Effector CD8-positive, alpha-beta T cell (primary cell): ENCODE data around the gene CFAP99.
"Not testable (repeated sequence)": the region's sequence is repeated elsewhere in the genome, so short reads cannot be mapped to it uniquely, and the experiment has no call there.

Source experiments
- DNase-seq: peaks from one replicate; lab custom pipeline; 2025; lab: John Stamatoyannopoulos, UW

The CFAP99 gene

GRCh38 chr4:2446656-2447564 lies 28.2 kb downstream of the CFAP99 start:
- DNase-seq, result no peak

DNA sequence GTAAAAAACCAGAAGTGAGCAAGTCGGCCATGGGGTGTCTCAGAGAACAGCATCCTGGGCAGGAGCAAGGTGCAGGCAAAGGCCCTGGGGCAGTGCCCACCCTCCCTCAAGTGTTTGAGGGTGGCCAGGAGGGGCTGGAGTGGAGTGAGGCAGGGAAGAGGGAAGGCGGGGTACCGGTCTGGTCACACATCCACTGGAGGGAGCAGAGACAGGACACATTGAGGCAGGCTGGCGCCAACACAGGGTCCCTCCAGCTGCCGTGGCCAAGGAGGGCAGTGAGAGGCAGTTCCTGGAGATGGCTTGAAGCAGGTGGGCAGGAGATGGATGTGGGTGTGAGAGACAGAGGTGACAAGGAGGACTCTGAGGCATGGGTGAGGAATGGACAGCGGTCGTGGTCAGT lies 29.8 kb downstream of the CFAP99 start:
- DNase-seq, result no peak

DNA sequence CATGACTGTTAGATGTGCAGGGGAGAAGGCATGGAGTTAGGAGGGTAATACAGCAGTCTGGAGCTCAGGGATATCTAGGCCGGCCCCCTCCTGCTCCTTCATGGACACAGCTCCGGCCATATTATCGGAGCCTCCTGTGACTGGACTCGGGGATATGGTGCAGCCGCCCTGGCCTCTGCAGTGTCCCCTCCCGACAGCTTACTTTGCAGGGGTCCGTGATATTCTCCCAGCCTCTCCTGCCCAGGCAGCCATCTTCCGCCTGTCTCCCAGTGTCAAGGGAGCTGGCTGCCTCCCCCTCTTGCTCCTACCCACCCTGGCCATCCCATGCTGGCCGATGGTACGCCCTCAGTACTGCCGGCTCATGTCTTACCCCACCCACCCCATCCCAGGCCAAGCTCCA lies 30.3 kb downstream of the CFAP99 start:
- no peak for DNase-seq

GRCh38 chr4:2449511-2450392 lies 31.0 kb downstream of the CFAP99 start:
- DNase-seq, result no peak

- DNase-seq, result no peak
These were observed 31.8 kb downstream of the CFAP99 start for GRCh38 chr4:2450394-2451035.

- no peak for DNase-seq
These were observed 32.3 kb downstream of the CFAP99 start for GRCh38 chr4:2451036-2451520.

- no peak for DNase-seq
These were observed 33.3 kb downstream of the CFAP99 start for GRCh38 chr4:2451821-2452785.

DNA sequence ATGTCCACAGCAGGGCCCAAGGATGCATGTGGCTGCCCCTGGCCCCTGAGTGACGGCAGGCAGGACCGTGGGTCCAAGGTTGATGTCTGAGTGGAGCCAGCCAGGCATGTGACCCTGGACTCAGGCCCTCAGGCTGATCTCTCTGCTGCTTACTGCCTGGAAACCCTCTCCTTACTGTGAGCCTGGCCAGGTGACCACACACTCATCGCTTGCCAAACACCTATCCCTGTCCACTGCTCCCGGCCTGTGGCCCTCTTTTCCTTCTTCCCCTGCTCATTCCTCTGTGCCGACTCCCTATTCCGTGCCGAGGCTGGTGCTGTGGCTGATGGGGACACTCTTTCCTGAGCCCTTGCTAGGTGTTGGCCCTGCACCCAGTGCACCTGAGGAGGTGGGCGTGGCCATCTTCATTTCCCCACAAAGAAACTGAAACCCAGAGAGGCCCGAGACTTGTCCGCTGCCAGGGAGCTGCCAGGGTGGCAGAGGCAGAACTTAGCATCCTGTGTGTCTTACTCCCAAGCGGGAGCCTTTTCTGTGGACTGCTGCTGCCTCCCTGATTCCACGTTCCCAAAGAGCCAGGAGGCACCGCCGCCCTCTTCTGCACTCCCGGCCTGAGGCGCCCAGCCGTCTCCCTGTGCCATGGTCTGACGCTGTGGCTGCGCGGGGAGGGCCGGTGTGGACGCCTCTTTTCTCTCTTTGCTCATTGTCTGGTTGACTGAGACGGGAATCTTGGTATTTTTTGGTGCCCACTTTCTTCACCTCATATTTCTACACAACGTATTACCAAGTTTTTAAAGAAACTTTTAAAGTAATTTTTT lies 38.9 kb downstream of the CFAP99 start:
- DNase-seq, result no peak

DNA sequence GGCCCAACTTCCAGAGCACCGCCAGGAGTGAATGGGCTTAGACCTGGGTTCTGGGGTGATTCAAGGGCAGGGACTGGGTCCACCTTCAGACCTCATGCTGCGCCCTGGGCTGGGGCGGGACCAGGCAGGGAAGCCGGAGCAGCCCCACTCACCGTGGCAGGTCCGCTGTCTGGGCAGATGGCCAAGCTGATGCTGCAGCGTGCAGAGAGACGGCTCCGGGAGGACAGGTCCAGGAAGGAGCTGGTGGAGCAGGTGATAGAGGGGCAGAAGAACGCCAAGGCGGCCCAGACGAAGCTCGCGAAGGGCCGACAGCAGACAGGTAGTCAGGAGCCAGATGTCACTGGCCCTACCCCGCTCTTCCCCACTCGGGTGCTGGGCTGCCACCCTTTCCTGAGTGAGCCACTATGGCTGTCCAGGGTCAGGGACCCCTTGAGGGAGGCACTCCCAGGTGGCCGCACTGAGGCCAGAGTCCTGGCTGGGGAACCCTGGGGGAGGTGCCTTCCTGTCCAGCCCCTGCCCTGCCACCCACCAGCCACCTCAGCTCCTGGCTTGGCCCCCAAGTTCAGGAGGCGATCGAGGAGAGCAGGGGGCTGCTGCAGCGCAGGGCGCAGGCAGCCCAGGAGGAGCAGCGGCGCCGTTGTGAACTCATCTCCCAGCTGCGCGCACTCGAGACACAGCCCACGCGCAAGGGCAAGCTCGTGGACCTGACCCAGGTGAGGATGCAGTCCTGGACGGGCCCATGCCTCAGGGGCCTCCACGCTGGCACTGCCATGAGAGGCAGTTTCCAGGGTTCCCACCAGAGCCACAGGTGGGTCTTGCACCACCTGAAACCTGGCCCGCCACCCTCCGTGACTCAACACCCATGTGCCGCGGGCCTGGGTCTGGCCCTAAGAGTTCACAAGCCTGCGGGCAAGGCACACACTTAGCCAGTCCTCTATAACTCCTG lies 40.1 kb downstream of the CFAP99 start:
- DNase-seq, result no peak

DNA sequence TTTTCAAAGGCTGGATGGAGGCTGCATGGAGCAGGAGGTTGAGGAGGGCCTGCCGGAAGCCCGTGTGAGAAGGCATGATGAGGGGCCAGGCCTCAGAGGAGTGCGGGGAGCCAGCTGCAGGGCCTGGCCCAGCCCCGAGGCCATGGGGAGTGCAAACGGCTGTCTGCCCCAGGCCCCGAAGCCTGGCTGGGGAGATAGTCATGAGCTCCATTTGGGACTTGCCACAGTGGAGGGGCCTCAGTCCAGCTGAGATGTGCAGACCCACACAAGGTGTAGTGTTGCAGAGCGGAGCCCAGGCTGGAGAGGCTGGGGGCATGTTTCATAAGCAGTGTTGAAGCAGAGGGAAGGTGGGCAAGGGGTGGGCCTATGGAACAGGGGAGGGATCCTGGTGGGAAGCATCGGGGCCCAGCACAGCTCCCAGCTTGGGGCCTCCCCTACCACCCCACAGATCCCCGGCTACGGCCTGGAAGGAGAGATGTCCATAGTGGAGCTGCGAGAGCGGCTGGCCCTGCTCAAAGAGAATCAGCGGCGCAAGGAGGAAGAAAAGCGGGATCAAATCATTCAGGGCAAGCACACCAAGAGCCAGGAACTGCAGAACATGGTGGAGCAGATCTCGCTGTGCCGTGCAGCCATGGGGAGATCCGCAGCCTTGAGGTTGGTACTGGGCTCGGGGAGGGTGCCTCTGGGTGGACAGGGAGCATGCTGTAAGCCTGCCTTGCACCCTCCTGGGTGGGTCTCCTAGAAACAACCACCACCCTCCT lies 41.0 kb downstream of the CFAP99 start:
- no peak for DNase-seq

DNA sequence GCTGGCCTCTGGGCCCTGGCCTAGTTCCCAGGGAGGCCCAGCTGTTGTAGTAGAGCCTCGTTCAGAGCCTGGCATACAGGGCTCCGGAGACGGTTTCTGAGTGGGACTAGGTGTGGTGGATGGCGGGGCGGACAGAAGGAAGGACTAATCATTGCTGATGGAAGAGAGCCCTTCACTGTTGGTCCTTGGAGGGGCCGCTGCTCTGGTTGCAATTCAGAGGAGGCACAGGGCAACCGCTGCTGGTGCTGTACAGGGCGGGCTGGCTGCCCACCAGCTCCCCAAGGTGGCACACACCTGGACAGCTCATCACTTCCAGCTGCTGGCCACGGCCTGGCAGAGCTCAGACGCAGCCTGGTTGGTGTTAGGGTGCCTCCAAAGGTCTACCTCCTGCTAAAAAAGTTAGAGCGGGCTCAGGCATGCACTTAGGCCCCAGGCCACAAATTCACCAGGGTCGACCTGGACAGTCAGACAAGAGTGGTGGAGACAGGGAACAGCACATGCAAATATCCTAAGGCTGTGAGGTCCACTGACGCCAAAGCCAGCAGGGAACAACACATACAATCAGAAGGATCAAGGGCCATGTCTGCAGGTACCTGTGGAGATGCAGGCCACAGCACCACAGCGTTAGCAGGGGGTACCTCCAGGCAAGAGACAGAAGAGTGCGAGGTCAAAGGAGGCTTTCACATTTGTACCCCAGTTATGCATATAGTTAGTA lies 42.6 kb downstream of the CFAP99 start:
- no peak for DNase-seq

- DNase-seq, result peak; percentile 22
These were observed 43.6 kb downstream of the CFAP99 start for GRCh38 chr4:2462218-2462991.

- DNase-seq, result no peak
These were observed 44.4 kb downstream of the CFAP99 start for GRCh38 chr4:2462992-2463762.

DNA sequence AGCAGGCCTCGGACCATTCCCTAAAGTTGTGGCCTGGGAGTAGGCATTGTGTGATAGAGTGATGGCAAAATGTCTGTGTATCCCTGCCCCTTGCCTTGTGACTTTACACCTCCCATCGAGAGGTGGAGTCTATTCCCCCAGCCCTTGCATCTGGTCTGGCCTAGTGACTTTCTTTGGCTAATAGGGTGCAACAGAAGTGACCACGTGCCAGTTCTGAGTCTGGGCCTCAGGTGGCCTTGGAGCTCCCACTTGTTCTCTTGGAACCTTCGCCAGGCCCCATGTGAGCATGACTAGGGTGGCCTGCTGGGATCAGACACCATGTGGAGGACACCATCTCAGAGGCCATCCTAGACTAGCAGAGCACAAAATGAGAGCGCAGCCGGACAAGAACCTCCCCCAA lies 46.3 kb downstream of the CFAP99 start:
- no peak for DNase-seq

- DNase-seq, result not testable (repeated sequence)
These were observed 46.8 kb downstream of the CFAP99 start for GRCh38 chr4:2465544-2465943.
